GM21825 (cell line): ENCODE results near the gene C19orf44.
"Not testable (repeated sequence)": the region's sequence is repeated elsewhere in the genome, so short reads cannot be mapped to it uniquely, and the experiment has no call there.

Source experiments
- ATAC-seq: cut with Tn5 transposase; IDR thresholded peaks from one replicate; pipeline ENCODE4 v1.9.1; 2021; ENCODE audit warnings: mild to moderate bottlenecking, moderate library complexity; ENCODE audit not compliant: unreplicated experiment

The C19orf44 gene

GRCh38 chr19:16466802-16467427, 29.3 kb upstream of the C19orf44 start:
- ATAC-seq: not testable (repeated sequence)

- ATAC-seq: no peak
These were observed 28.6 kb upstream of the C19orf44 start for GRCh38 chr19:16467581-16467980.

- no peak for ATAC-seq
These were observed 25.7 kb upstream of the C19orf44 start for GRCh38 chr19:16470541-16470910.

- peak; percentile 28 for ATAC-seq
These were observed 25.0 kb upstream of the C19orf44 start for GRCh38 chr19:16470911-16471811.

GRCh38 chr19:16472559-16472899, 23.7 kb upstream of the C19orf44 start:
- not testable (repeated sequence) for ATAC-seq

GRCh38 chr19:16472992-16473391, 23.2 kb upstream of the C19orf44 start:
- no peak for ATAC-seq

DNA sequence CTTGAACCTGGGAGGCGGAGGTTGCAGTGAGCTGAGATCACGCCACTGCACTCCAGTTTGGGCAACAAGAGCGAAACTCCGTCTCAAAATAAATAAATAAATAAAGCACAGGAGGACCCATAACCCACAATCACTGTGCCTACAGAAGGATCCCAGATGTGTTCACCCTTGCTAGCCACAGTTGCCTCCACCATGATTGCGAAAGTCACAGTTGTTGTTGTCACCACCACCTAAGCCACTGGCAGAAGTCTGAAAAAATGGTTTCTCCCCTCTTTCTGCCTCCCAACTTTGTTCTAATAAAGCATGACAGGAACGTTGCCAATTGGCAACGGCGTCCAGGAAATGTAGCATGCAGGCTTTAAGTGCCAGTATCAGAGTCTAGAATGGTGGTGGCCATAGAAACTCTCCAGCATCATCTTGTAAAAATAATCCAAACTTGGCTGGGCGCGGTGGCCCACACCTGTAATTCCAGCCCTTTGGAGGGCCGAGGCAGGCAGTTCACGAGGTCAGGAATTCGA, 22.3 kb upstream of the C19orf44 start:
- ATAC-seq: no peak

GRCh38 chr19:16476401-16476800, 19.8 kb upstream of the C19orf44 start:
- no peak for ATAC-seq

DNA sequence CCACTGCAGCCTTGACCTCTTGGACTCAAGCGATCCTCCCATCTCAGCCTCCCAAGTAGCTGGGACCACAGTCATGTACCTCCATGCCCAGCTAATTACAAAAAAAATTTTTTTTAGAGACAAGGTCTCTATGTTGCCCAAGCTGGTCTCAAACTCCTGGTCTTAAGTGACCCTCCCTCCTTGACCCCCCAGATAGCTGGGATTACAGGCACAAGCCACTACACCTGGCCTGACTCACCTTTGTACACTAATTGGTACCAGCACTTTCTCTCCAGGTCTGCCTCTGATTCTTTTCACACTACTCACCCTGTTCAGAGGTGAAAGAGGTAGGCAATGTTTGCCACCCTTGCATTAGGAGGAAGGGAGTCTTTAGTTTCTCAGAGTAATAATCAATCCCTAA, 18.9 kb upstream of the C19orf44 start:
- no peak for ATAC-seq

GRCh38 chr19:16482745-16483144, 13.4 kb upstream of the C19orf44 start:
- no peak for ATAC-seq

- ATAC-seq: not testable (repeated sequence)
These were observed 9.7 kb upstream of the C19orf44 start for GRCh38 chr19:16486476-16486875.

DNA sequence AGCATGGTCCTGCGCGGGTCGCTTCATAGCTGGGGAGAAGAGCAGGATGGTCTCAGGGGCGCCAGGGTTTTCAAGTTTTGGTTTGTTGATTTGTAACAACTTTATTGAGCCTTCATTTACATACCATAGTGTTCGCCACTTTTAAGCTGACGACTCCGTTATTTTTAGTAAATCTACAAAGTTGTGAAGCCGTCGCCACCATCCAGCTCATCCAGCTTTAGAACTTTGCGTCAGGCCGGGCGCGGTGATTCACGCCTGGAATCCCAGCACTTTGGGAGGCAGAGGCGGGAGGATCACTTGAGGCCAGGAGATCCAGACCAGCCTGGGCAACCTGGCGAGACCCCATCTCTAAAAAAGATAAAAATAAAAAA, 404 bp downstream of the C19orf44 start:
- ATAC-seq: no peak

DNA sequence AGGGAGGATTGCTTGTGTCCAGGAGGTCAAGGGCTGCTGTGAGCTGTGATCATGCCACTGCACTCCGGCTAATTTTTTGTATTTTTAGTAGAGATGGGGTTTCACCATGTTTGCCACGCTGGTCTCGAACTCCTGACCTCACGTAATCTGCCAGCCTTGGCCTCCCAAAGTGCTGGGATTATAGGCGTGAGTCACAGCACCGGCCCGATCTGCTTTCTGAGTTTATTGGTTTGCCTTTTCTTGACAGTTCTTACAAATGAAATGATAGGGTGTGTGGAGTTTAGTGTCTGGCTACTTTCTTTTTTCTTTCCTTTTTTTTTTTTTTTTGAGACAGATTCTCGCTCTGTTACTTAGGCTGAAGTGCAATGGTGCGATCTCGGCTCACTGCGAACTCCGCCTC, 848 bp downstream of the C19orf44 start:
- ATAC-seq: no peak

DNA sequence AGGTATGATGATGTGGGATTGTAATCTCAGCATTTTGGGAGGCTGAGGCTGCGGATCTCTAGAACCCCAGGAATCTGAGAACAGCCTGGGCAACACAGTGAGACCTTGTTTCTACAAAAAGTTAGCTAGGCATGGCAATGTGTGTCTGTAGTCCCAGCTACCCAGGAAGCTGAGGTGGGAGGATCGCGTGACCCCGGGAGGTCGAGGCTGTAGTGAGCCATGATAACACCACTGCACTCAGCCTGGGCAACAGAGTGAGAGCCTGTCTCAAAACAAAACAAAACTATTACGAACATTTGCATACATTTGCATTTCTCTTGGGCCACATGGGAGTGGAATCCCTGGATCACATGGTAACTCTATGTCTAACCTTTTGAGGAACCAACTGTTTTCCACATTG, 1.6 kb downstream of the C19orf44 start:
- no peak for ATAC-seq

DNA sequence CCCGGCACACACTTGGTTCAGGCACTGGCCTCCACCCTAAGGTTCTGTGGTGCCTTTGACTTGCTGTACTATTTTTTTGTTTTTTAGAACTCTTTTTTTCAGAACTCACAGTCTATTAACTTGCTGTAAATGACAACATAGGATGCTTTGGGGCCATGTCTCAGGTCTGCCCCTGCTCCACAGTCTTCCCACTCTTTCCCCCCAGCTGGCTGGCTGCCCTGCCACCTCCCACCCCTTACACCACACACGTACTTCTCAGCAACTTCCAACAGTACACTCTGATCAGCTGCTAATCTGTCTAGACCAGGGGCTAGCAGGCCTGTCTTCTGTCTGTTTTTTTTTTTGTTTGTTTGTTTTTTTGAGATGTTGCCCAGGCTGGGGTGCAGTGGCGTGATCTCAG, 8.1 kb downstream of the C19orf44 start:
- ATAC-seq: no peak

- not testable (repeated sequence) for ATAC-seq
These were observed 10.0 kb downstream of the C19orf44 start for GRCh38 chr19:16506161-16506560.

GRCh38 chr19:16506961-16507360, 10.8 kb downstream of the C19orf44 start:
- no peak for ATAC-seq

- ATAC-seq: no peak
These were observed 12.4 kb downstream of the C19orf44 start for GRCh38 chr19:16508546-16508945.

GRCh38 chr19:16509141-16510061, 13.2 kb downstream of the C19orf44 start:
- no peak for ATAC-seq

DNA sequence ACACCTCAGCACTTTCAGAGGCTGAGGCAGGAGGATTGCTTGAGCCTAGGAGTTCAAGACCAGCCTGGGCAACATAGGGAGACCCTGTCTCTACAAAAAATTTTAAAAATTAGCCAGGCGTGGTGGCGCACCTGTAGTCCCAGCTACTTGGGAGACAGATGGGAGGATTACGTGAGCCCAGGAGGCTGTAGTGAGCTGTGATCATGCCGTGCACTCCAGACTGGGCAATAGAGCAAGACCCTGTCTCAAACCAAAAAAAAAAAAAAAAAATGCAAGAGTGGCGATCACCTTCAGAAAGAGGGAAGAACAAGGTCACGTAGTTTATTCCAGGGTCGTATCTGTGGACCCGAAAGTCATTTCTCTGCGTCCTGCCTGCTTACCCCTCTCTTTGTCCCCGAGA, 16.4 kb downstream of the C19orf44 start:
- ATAC-seq: not testable (repeated sequence)

DNA sequence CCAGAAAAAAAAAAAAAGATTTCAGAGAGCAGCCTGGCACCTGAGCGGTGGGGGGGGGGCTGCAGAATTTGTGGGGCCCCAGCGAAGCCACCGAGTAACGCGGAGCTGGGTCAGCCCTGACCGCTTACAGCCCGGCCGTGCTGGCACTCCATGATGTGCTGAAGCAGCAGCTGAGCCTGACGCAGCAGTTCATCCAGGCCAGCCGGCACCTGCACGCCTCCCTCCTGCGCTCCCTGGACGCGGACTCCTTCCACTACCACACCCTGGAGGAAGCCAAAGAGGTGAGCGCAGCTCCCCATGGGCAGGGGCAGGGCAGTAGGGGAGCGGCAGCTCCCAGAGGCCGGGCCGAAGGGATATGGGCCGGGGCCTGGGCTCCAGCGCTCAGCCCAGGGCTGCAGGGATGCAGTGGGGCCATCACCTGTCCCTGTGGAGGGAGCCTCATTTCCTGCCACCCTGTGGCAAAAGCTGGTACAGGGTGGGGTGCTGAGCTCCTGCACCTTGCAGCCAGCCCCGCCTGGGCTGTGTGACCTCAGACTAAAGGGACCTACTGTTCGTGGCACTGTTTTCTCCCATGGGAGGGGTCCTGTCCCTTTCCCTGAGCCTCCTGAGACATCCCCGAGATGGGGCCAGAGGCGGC, 18.3 kb downstream of the C19orf44 start:
- ATAC-seq: no peak
